Gastrocnemius medialis (tissue), 4 donors: Measurements from ENCODE around the gene ARHGEF7. TPM values are rescaled to one million over a fixed set of nuclear protein-coding genes. Genes with fewer than 3 reads are reported as not detected.

Experiments
- ATAC-seq, 2 donors: fragments of 150-250 bp; one replicate each; pipeline ENCODE4 v1.9.1; 2016
- DNase-seq, 2 donors: peaks; one replicate each; pipeline ENCODE4 v3.0.0-alpha.2; 2019
- H3K27ac ChIP-seq, 4 donors: fragments of 200-600 bp; sonication (generic); 1 replicate in 1 of 4; 2 replicates in 3 of 4; pipeline ENCODE4 v1.5.1; 2016 to 2018; ENCODE audit warnings: mild to moderate bottlenecking in 2 of 4, moderate library complexity in 1 of 4
- H3K27me3 ChIP-seq, 3 donors: fragments of 200-600 bp; sonication (generic) in 2 of 3; 1 replicate in 1 of 3; 2 replicates in 2 of 3; pipeline versions ENCODE4 v1.5.1 to v1.6.0; 2016 to 2019; ENCODE audit warnings: mild to moderate bottlenecking in 1 of 3, moderate library complexity in 1 of 3
- H3K36me3 ChIP-seq, 2 donors: fragments of 200-600 bp; sonication (generic) in 1 of 2; one replicate each; pipeline ENCODE4 v1.5.1; 2017 to 2018
- H3K4me1 ChIP-seq, 2 donors: fragments of 200-600 bp; sonication (generic) in 1 of 2; one replicate each; pipeline ENCODE4 v1.5.1; 2016 to 2017; ENCODE audit warnings: mild to moderate bottlenecking in 2 of 2
- H3K4me3 ChIP-seq, 4 donors: fragments of 200-600 bp; sonication (generic) in 3 of 4; 1 replicate in 1 of 4; 2 replicates in 3 of 4; pipeline ENCODE4 v1.5.1; 2016 to 2019; ENCODE audit warnings: mild to moderate bottlenecking in 2 of 4
- H3K9me3 ChIP-seq, 3 donors: fragments of 200-600 bp; sonication (generic) in 2 of 3; 1 replicate in 1 of 3; 2 replicates in 2 of 3; pipeline ENCODE4 v1.5.1; 2016 to 2019
- POLR2A ChIP-seq, 2 donors: fragments of 450-650 bp; IDR thresholded peaks; one replicate each; pipeline ENCODE4 v1.6.1; 2017; ENCODE audit warnings: antibody characterized with exemption in 2 of 2, mild to moderate bottlenecking in 2 of 2, moderate library complexity in 2 of 2
- in situ Hi-C, 4 donors: fragments of 200-750 bp; cut with MboI; loops; one replicate each; pipeline versions ENCODE4 v1.15.0 to v1.8.0; 2017; ENCODE audit warnings: low sequenced_read_pairs in 4 of 4
- intact Hi-C: fragments of 100-400 bp; cut with DNase I; formaldehyde crosslinking; loops from one replicate; pipeline ENCODE4 v1.15.1; 2023; ENCODE audit warnings: low total_unique reads
- total RNA-seq, 4 donors: library from RNA; depleted of rRNA; stranded (reverse); fragments of >200 nt; gene quantifications; one replicate each; pipeline versions ENCODE4 v1.1.0 to v1.2.3, GENCODE V29; 2016
- TF ChIP-seq, protein P1 (sequence below), 5 experiments: fragments of 450-650 bp in 3 of 5; fragments of 200-600 bp in 2 of 5; sonication (generic) in 2 of 5; IDR thresholded peaks in 4 of 5; conservative IDR thresholded peaks in 1 of 5; 1 replicate in 4 of 5; 2 replicates in 1 of 5; pipeline ENCODE4 v1.5.1; 2016 to 2019; ENCODE audit warnings: antibody characterized with exemption in 5 of 5, mild to moderate bottlenecking in 3 of 5, moderate library complexity in 3 of 5

Gene ARHGEF7
- total RNA-seq, 4 donors from 2014 or later = 24.5 to 56.9 (median 31.3) TPM

GRCh38 chr13:111313911-111314425 lies 198.9 kb downstream of the ARHGEF7 start:
- Histone ChIP-seq H3K36me3 (peaks cover 0 to 10% of the 10 kb centered on the region in 2 donors), H3K4me3 (no peak overlapping the region), H3K9me3 (no peaks in the 10 kb centered on the region), H3K4me1 (no peaks in the 10 kb centered on the region), H3K27ac (no peak overlapping the region), H3K27me3 (no peaks in the 10 kb centered on the region)
- DNase-seq = no peak
- intact Hi-C loops (no loop called here), in situ Hi-C loops (no loop called here)
- TF ChIP-seq, protein P1, sequence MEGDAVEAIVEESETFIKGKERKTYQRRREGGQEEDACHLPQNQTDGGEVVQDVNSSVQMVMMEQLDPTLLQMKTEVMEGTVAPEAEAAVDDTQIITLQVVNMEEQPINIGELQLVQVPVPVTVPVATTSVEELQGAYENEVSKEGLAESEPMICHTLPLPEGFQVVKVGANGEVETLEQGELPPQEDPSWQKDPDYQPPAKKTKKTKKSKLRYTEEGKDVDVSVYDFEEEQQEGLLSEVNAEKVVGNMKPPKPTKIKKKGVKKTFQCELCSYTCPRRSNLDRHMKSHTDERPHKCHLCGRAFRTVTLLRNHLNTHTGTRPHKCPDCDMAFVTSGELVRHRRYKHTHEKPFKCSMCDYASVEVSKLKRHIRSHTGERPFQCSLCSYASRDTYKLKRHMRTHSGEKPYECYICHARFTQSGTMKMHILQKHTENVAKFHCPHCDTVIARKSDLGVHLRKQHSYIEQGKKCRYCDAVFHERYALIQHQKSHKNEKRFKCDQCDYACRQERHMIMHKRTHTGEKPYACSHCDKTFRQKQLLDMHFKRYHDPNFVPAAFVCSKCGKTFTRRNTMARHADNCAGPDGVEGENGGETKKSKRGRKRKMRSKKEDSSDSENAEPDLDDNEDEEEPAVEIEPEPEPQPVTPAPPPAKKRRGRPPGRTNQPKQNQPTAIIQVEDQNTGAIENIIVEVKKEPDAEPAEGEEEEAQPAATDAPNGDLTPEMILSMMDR (IDR thresholded peaks at IDR 0.05 in 4 of 5, conservative IDR thresholded peaks at IDR 0.05 in 1 of 5) = no peak
- TF ChIP-seq POLR2A (IDR thresholded peaks at IDR 0.05) = no peak
- ATAC-seq = no peak

DNA sequence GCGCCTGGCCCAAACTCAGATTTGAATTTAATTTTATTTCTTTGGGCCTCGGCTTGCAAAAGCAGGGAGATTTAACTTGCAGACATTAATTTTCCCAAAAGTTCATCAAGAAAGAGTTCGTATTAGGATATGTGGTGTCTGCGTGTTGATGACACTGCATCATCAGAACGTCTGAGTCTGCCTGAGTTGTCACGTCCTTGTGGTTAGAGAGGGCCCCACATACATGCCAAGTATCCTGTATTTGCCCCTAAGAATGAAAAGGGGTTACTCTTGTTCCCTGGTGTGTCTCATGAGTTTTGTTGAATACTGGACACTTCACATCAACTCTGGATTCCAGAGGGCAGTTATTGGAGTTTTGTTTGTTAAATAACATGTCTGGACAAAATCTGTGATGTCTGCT lies 199.7 kb downstream of the ARHGEF7 start:
- Histone ChIP-seq H3K27me3 (no peaks in the 10 kb centered on the region), H3K9me3 (no peaks in the 10 kb centered on the region), H3K4me1 (no peaks in the 10 kb centered on the region), H3K4me3 (no peak overlapping the region), H3K36me3 (peaks cover 0 to 10% of the 10 kb centered on the region in 2 donors), H3K27ac (no peak overlapping the region)
- TF ChIP-seq POLR2A (IDR thresholded peaks at IDR 0.05) = no peak
- TF ChIP-seq, protein P1 (IDR thresholded peaks at IDR 0.05 in 4 of 5, conservative IDR thresholded peaks at IDR 0.05 in 1 of 5) = no peak
- intact Hi-C loops (no loop called here), in situ Hi-C loops (no loop called here)
- ATAC-seq (no peak), DNase-seq (no peak)

DNA sequence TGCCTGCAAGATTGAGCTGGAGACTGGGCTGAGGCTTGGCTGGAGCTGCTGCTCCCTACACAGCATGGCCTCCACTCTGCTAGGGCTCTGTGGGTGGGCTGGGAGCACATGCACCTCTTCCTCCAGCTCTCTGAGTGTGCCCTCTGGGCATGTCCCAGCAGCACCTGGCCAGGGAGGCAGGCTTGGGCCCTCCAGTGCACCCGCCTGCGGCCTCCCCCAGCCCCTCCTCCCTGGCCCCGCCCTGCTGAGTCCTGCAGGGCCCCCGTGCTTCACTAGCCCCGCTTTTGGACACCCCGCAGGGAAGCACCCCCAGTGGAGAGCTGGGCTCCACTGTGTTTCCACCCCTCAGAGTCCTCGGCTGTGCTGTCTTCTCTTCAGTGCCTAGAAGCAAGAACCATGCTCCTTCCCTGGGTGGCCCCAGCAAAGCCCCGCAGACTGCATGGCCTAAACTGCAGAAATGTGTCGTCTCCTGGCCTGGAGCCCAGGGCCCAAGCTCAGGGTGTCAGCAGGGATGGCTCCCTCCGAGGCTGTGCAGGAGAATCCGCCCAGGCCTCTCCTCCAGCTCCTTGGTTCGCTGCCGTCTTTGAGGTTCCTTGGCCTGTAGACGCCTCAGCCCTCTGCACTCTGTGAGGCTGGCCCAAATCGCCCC lies 200.4 kb downstream of the ARHGEF7 start:
- Histone ChIP-seq H3K36me3 (peaks cover 0 to 10% of the 10 kb centered on the region in 2 donors), H3K4me3 (no peak overlapping the region), H3K27ac (no peak overlapping the region), H3K9me3 (no peaks in the 10 kb centered on the region), H3K27me3 (no peaks in the 10 kb centered on the region), H3K4me1 (no peaks in the 10 kb centered on the region)
- ATAC-seq (no peak), DNase-seq (no peak)
- TF ChIP-seq, protein P1 (IDR thresholded peaks at IDR 0.05 in 4 of 5, conservative IDR thresholded peaks at IDR 0.05 in 1 of 5) = no peak
- no peak for TF ChIP-seq POLR2A (IDR thresholded peaks at IDR 0.05)
- in situ Hi-C loops = no loop called here
- intact Hi-C loops = no loop called here

DNA sequence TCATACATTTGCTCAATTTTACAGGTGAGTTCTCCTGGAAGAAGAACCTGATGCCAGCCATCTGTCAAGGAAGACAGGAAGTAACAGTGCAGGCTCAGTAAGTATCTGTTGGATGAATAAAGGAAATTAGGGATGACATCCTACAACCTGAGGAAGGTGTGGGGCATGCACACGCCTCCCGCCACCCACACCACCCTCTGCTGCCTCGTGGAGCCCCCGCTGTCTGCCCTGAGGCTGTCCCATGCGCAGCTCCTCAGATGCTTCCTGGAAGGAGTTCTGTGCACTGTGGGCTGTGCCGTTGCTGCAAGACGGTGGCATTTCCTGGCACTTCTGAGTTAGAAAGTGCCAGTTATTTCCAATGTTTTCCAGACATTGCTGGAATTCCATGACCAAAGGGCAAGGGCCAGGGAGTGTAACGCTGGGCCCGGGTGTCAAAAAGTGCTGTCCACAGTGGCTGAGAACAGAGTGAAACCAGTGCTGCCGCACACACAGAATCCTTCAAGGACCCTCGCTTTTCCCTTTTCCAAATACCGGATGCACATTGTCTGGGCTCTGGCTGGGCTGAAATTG lies 201.1 kb downstream of the ARHGEF7 start:
- DNase-seq (no peak), ATAC-seq (no peak)
- Histone ChIP-seq H3K36me3 (peaks cover 0 to 10% of the 10 kb centered on the region in 2 donors), H3K4me3 (no peak overlapping the region), H3K9me3 (no peaks in the 10 kb centered on the region), H3K27ac (no peak overlapping the region), H3K4me1 (no peaks in the 10 kb centered on the region), H3K27me3 (no peaks in the 10 kb centered on the region)
- intact Hi-C loops = no loop called here
- TF ChIP-seq, protein P1 (IDR thresholded peaks at IDR 0.05 in 4 of 5, conservative IDR thresholded peaks at IDR 0.05 in 1 of 5) = no peak
- no peak for TF ChIP-seq POLR2A (IDR thresholded peaks at IDR 0.05)
- in situ Hi-C loops = no loop called here
